A673 (cell line): ENCODE data around the gene OSGIN1. TPM values are rescaled to one million over a fixed set of nuclear protein-coding genes. Genes with fewer than 3 reads are reported as not detected.

Source experiments
- BruUV-seq: library from RNA; stranded (reverse); fragments of 400-500 nt; replicated peaks from 2 replicates; lab custom pipeline; 2021; lab: Mats Ljungman, UMichigan
- CTCF ChIA-PET: fragments of 300-600 bp; sonication (Branson Sonifier 250); formaldehyde crosslinking; loops from one replicate; lab custom pipeline; 2022; ENCODE audit warnings: antibody characterized with exemption; lab: Charles Lee
- POLR2A ChIA-PET: fragments of 300-600 bp; sonication (Branson Sonifier 250); formaldehyde crosslinking; loops from one replicate; lab custom pipeline; 2022; ENCODE audit warnings: antibody characterized with exemption; ENCODE audit not compliant: low non-redundant PET; lab: Charles Lee
- DNase-seq: peaks from one replicate; pipeline ENCODE4 v3.0.0-alpha.2; 2015; ENCODE audit warnings: low spot score
- H3K27ac ChIP-seq: fragments of 200-600 bp; sonication (generic); 2 replicates; pipeline ENCODE4 v1.5.1; 2016; ENCODE audit warnings: mixed run types, low read depth, mild to moderate bottlenecking, mixed read lengths, antibody characterized with exemption, low read length; ENCODE audit not compliant: poor library complexity, severe bottlenecking
- H3K27me3 ChIP-seq: fragments of 200-600 bp; sonication (generic); replicated peaks from 2 replicates; pipeline ENCODE4 v1.6.1; 2017; ENCODE audit warnings: mixed run types, low read depth, mild to moderate bottlenecking, mixed read lengths, antibody characterized with exemption, low read length; ENCODE audit not compliant: insufficient read depth, poor library complexity
- H3K36me3 ChIP-seq: fragments of 200-600 bp; sonication (generic); 2 replicates; pipeline ENCODE4 v1.6.1; 2016; ENCODE audit warnings: mixed run types, mild to moderate bottlenecking, mixed read lengths, antibody characterized with exemption, low read length; ENCODE audit not compliant: insufficient read depth, poor library complexity, severe bottlenecking
- H3K4me1 ChIP-seq: fragments of 200-600 bp; sonication (generic); 2 replicates; pipeline ENCODE4 v1.6.1; 2017; ENCODE audit warnings: mixed run types, mild to moderate bottlenecking, mixed read lengths, antibody characterized with exemption, low read length; ENCODE audit not compliant: insufficient read depth, poor library complexity, severe bottlenecking
- H3K4me3 ChIP-seq: fragments of 200-600 bp; sonication (generic); 2 replicates; pipeline ENCODE4 v1.5.1; 2016; ENCODE audit warnings: low read depth, mixed run types, mild to moderate bottlenecking, mixed read lengths, low read length; ENCODE audit not compliant: poor library complexity, severe bottlenecking
- H3K9me3 ChIP-seq: fragments of 200-600 bp; sonication (generic); 2 replicates; pipeline ENCODE4 v1.6.1; 2016; ENCODE audit warnings: mixed run types, low read depth, mild to moderate bottlenecking, mixed read lengths, antibody characterized with exemption, low read length; ENCODE audit not compliant: poor library complexity, severe bottlenecking
- CTCF ChIP-seq: fragments of 300-800, 200-600 bp; sonication (generic); conservative IDR thresholded peaks from 2 replicates; pipeline ENCODE4 v1.5.1; 2017; ENCODE audit warnings: low read depth, mild to moderate bottlenecking, antibody characterized with exemption, low read length, moderate library complexity, mixed read lengths
- EZH2 ChIP-seq: fragments of 200-600 bp; sonication (generic); IDR thresholded peaks from 2 replicates; pipeline ENCODE4 v1.6.1; 2017; ENCODE audit warnings: borderline replicate concordance, low read depth, mild to moderate bottlenecking, mixed read lengths, antibody characterized with exemption, low read length; ENCODE audit not compliant: poor library complexity, severe bottlenecking
- intact Hi-C: fragments of 100-400 bp; cut with micrococcal nuclease; formaldehyde crosslinking; loops from one replicate; pipeline ENCODE4 v1.10.0; 2022; ENCODE audit not compliant: unreplicated experiment
- total RNA-seq: library from RNA; stranded (reverse); gene quantifications from 2 replicates; pipeline ENCODE4 v1.2.3, GENCODE V29; 2021

The OSGIN1 gene
- total RNA-seq, 1 experiment from 2014 or later, result 2.4 TPM

- Histone ChIP-seq H3K9me3 (no peaks in the 10 kb centered on the region), H3K36me3 (no peaks in the 10 kb centered on the region), H3K4me1 (no peaks in the 10 kb centered on the region), H3K4me3 (no peak overlapping the region), H3K27ac (no peak overlapping the region), H3K27me3 (no peaks in the 10 kb centered on the region)
- no TSS peak for BruUV-seq
- intact Hi-C loops, result no loop called here
- ChIA-PET CTCF (no interaction called here), POLR2A (no interaction called here)
- no peak for TF ChIP-seq EZH2
- TF ChIP-seq CTCF, result no peak
- no peak for DNase-seq
Measured at GRCh38 chr16:84000989-84001642, 48.1 kb downstream of the OSGIN1 start.

- Histone ChIP-seq H3K4me1 (no peaks in the 10 kb centered on the region), H3K36me3 (no peaks in the 10 kb centered on the region), H3K27ac (no peak overlapping the region), H3K4me3 (no peak overlapping the region), H3K27me3 (no peaks in the 10 kb centered on the region), H3K9me3 (no peaks in the 10 kb centered on the region)
- TF ChIP-seq EZH2 (no peak), CTCF (no peak)
- ChIA-PET POLR2A (no interaction called here), CTCF (no interaction called here)
- DNase-seq, result no peak
- intact Hi-C loops, result no loop called here
- BruUV-seq, result no TSS peak
Measured at GRCh38 chr16:84001726-84002125, 48.7 kb downstream of the OSGIN1 start.

- Histone ChIP-seq H3K27me3 (no peaks in the 10 kb centered on the region), H3K4me1 (no peaks in the 10 kb centered on the region), H3K4me3 (no peak overlapping the region), H3K27ac (no peak overlapping the region), H3K36me3 (no peaks in the 10 kb centered on the region), H3K9me3 (no peaks in the 10 kb centered on the region)
- no peak for DNase-seq
- BruUV-seq, result no TSS peak
- CTCF ChIA-PET, result no interaction called here
- TF ChIP-seq CTCF, result no peak
- POLR2A ChIA-PET, result no interaction called here
- intact Hi-C loops, result no loop called here
Measured at GRCh38 chr16:84003038-84003437, 50.0 kb downstream of the OSGIN1 start.
